ENCODE results near the gene ABCD1. TPM values are rescaled to one million over a fixed set of nuclear protein-coding genes. Genes with fewer than 3 reads are reported as not detected.
"Not testable (repeated sequence)": the region's sequence is repeated elsewhere in the genome, so short reads cannot be mapped to it uniquely, and the experiment has no call there.

Gene ABCD1
- total RNA-seq, 1 donor from 2014 or later: 11.0 TPM

- intact Hi-C loops (cut with DNase I): no loop called here
- Histone ChIP-seq H3K9me3 (no peaks in the 10 kb centered on the region), H3K4me1 (peaks cover 8% of the 10 kb centered on the region), H3K27me3 (no peaks in the 10 kb centered on the region), H3K4me3 (no peak overlapping the region), H3K27ac (no peak overlapping the region), H3K36me3 (no peaks in the 10 kb centered on the region)
- DNase-seq (ENCODE audit: extremely low spot score in 2 of 2): no peak
- TF ChIP-seq POLR2AphosphoS5 (IDR thresholded peaks at IDR 0.05; ENCODE audit: insufficient read depth in 1 of 2, low read depth in 1 of 2) (no peak), POLR2A (IDR thresholded peaks at IDR 0.05) (no peak), CTCF (IDR thresholded peaks at IDR 0.05) (no peak)
Observed at GRCh38 chrX:153692611-153693156, 32.0 kb upstream of the ABCD1 start.

GRCh38 chrX:153693216-153694086 lies 31.2 kb upstream of the ABCD1 start:
- Histone ChIP-seq H3K4me1 (peaks cover 8% of the 10 kb centered on the region), H3K27me3 (no peaks in the 10 kb centered on the region), H3K27ac (no peak overlapping the region), H3K9me3 (no peaks in the 10 kb centered on the region), H3K4me3 (no peak overlapping the region), H3K36me3 (no peaks in the 10 kb centered on the region)
- intact Hi-C loops (cut with DNase I): no loop called here
- DNase-seq (ENCODE audit: extremely low spot score in 2 of 2): no peak
- no peak for TF ChIP-seq CTCF (IDR thresholded peaks at IDR 0.05)
- TF ChIP-seq POLR2A (IDR thresholded peaks at IDR 0.05): no peak
- TF ChIP-seq POLR2AphosphoS5 (IDR thresholded peaks at IDR 0.05; ENCODE audit: insufficient read depth in 1 of 2, low read depth in 1 of 2): no peak

GRCh38 chrX:153694256-153694655 lies 30.4 kb upstream of the ABCD1 start:
- H3K27ac ChIP-seq, H3K27me3 ChIP-seq, H3K9me3 ChIP-seq: not testable (repeated sequence)

GRCh38 chrX:153694687-153695270 lies 29.9 kb upstream of the ABCD1 start:
- H3K27ac ChIP-seq: no peak overlapping the region
- TF ChIP-seq POLR2A (IDR thresholded peaks at IDR 0.05) (no peak), POLR2AphosphoS5 (IDR thresholded peaks at IDR 0.05; ENCODE audit: insufficient read depth in 1 of 2, low read depth in 1 of 2) (no peak), CTCF (IDR thresholded peaks at IDR 0.05) (no peak)
- intact Hi-C loops (cut with DNase I): no loop called here
- no peak for DNase-seq (ENCODE audit: extremely low spot score in 2 of 2)
- H3K36me3 ChIP-seq: no peaks in the 10 kb centered on the region
- H3K4me3 ChIP-seq: no peak overlapping the region
- peaks cover 5% of the 10 kb centered on the region for H3K4me1 ChIP-seq
- H3K9me3 ChIP-seq: no peaks in the 10 kb centered on the region
- no peaks in the 10 kb centered on the region for H3K27me3 ChIP-seq

More at GRCh38 chrX:153694256-153694655, 30.4 kb upstream of the ABCD1 start:
- DNase-seq (ENCODE audit: extremely low spot score in 2 of 2); H3K4me1 ChIP-seq; H3K36me3 ChIP-seq; H3K4me3 ChIP-seq; intact Hi-C loops (cut with DNase I): not testable (repeated sequence)

GRCh38 chrX:153696100-153696499 lies 28.6 kb upstream of the ABCD1 start:
- Histone ChIP-seq H3K36me3 (no peaks in the 10 kb centered on the region), H3K4me1 (no peaks in the 10 kb centered on the region), H3K4me3 (no peak overlapping the region), H3K27ac (no peak overlapping the region), H3K27me3 (no peaks in the 10 kb centered on the region), H3K9me3 (no peaks in the 10 kb centered on the region)
- TF ChIP-seq CTCF (IDR thresholded peaks at IDR 0.05) (no peak), POLR2A (IDR thresholded peaks at IDR 0.05) (no peak), POLR2AphosphoS5 (IDR thresholded peaks at IDR 0.05; ENCODE audit: insufficient read depth in 1 of 2, low read depth in 1 of 2) (no peak)
- no peak for DNase-seq (ENCODE audit: extremely low spot score in 2 of 2)
- intact Hi-C loops (cut with DNase I): no loop called here

GRCh38 chrX:153696538-153696937 lies 28.1 kb upstream of the ABCD1 start:
- H3K4me1 ChIP-seq; H3K27me3 ChIP-seq; H3K9me3 ChIP-seq; H3K4me3 ChIP-seq; H3K27ac ChIP-seq; intact Hi-C loops (cut with DNase I); H3K36me3 ChIP-seq; DNase-seq (ENCODE audit: extremely low spot score in 2 of 2): not testable (repeated sequence)

- H3K9me3 ChIP-seq; intact Hi-C loops (cut with DNase I); H3K27me3 ChIP-seq; DNase-seq (ENCODE audit: extremely low spot score in 2 of 2); H3K4me1 ChIP-seq; H3K4me3 ChIP-seq; H3K36me3 ChIP-seq; H3K27ac ChIP-seq: not testable (repeated sequence)
Observed at GRCh38 chrX:153696986-153697722, 27.5 kb upstream of the ABCD1 start.
